ENCODE measurements around the gene COL10A1. TPM values are rescaled to one million over a fixed set of nuclear protein-coding genes. Genes with fewer than 3 reads are reported as not detected.
A peak's percentile ranks its signal among the peaks of the same experiment; 100 is the strongest.

The COL10A1 gene
- total RNA-seq, 1 donor from 2014 or later = not detected

GRCh38 chr6:116104636-116105035, 21.3 kb downstream of the COL10A1 start:
- peaks cover 12% of the 10 kb centered on the region for H3K36me3 Mint-ChIP-seq (ENCODE audit: insufficient read depth)
- peak overlapping the region; percentile 8 for H3K27ac Mint-ChIP-seq
- TF ChIP-seq CTCF (IDR thresholded peaks at IDR 0.05; ENCODE audit: unreplicated experiment) = no peak
- no peaks in the 10 kb centered on the region for H3K27me3 Mint-ChIP-seq
- no peak overlapping the region for H3K4me3 Mint-ChIP-seq (ENCODE audit: low read depth)
- no peak for DNase-seq (ENCODE audit: low spot score, unreplicated experiment)
- peaks cover 59% of the 10 kb centered on the region for H3K4me1 Mint-ChIP-seq (ENCODE audit: low read depth)
- no peaks in the 10 kb centered on the region for H3K9me3 Mint-ChIP-seq (ENCODE audit: low read depth)

GRCh38 chr6:116102873-116103272, 23.1 kb downstream of the COL10A1 start:
- TF ChIP-seq CTCF (IDR thresholded peaks at IDR 0.05; ENCODE audit: unreplicated experiment) = no peak
- H3K4me3 Mint-ChIP-seq (ENCODE audit: low read depth) = no peak overlapping the region
- H3K4me1 Mint-ChIP-seq (ENCODE audit: low read depth) = peaks cover 55% of the 10 kb centered on the region
- H3K27ac Mint-ChIP-seq = no peak overlapping the region
- peaks cover 4% of the 10 kb centered on the region for H3K36me3 Mint-ChIP-seq (ENCODE audit: insufficient read depth)
- no peak for DNase-seq (ENCODE audit: low spot score, unreplicated experiment)
- no peaks in the 10 kb centered on the region for H3K27me3 Mint-ChIP-seq
- H3K9me3 Mint-ChIP-seq (ENCODE audit: low read depth) = no peaks in the 10 kb centered on the region

GRCh38 chr6:116101790-116102189, 24.1 kb downstream of the COL10A1 start:
- Mint-ChIP-seq H3K4me3 (ENCODE audit: low read depth) (peak overlapping the region; percentile 93), H3K27me3 (no peaks in the 10 kb centered on the region), H3K36me3 (ENCODE audit: insufficient read depth) (peaks cover 4% of the 10 kb centered on the region), H3K9me3 (ENCODE audit: low read depth) (peaks cover under 1% of the 10 kb centered on the region), H3K27ac (peak overlapping the region; percentile 96), H3K4me1 (ENCODE audit: low read depth) (peaks cover 48% of the 10 kb centered on the region)
- no peak for DNase-seq (ENCODE audit: low spot score, unreplicated experiment)
- TF ChIP-seq CTCF (IDR thresholded peaks at IDR 0.05; ENCODE audit: unreplicated experiment) = no peak

- H3K9me3 Mint-ChIP-seq (ENCODE audit: low read depth) = peaks cover 6% of the 10 kb centered on the region
- no peak for DNase-seq (ENCODE audit: low spot score, unreplicated experiment)
- TF ChIP-seq CTCF (IDR thresholded peaks at IDR 0.05; ENCODE audit: unreplicated experiment) = no peak
- H3K36me3 Mint-ChIP-seq (ENCODE audit: insufficient read depth) = peaks cover 6% of the 10 kb centered on the region
- H3K4me3 Mint-ChIP-seq (ENCODE audit: low read depth) = peak overlapping the region; percentile 93
- no peaks in the 10 kb centered on the region for H3K27me3 Mint-ChIP-seq
- H3K4me1 Mint-ChIP-seq (ENCODE audit: low read depth) = peaks cover 45% of the 10 kb centered on the region
- H3K27ac Mint-ChIP-seq = peak overlapping the region; percentile 96
Measured at GRCh38 chr6:116101302-116101718, 24.6 kb downstream of the COL10A1 start.

- Mint-ChIP-seq H3K36me3 (ENCODE audit: insufficient read depth) (peaks cover 9% of the 10 kb centered on the region), H3K4me3 (ENCODE audit: low read depth) (peak within 1 kb of the TSS; percentile 93), H3K9me3 (ENCODE audit: low read depth) (peaks cover 12% of the 10 kb centered on the region), H3K27ac (peak within 1 kb of the TSS; percentile 96), H3K4me1 (ENCODE audit: low read depth) (peaks cover 39% of the 10 kb centered on the region), H3K27me3 (no peaks in the 10 kb centered on the region)
- peak; percentile 52 for TF ChIP-seq CTCF (IDR thresholded peaks at IDR 0.05; ENCODE audit: unreplicated experiment)
- peak; percentile 72 for DNase-seq (ENCODE audit: low spot score, unreplicated experiment)
Measured at GRCh38 chr6:116100419-116101301, 25.3 kb downstream of the COL10A1 start, which contains the start of gene NT5DC1. TSS of gene NT5DC1 (plus strand) at chr6:116100853. CDS start at chr6:116100931, 78 bp downstream.

Data from progenitor cell of endocrine pancreas (in vitro differentiated cells).